Left lung (tissue), 10 donors: ENCODE data around the gene SERPIND1. TPM values are rescaled to one million over a fixed set of nuclear protein-coding genes. Genes with fewer than 3 reads are reported as not detected.
A peak's percentile ranks its signal among the peaks of the same experiment; 100 is the strongest.

Experiments used
- ATAC-seq: fragments of 200-7000 bp; cut with Tn5 transposase; one replicate; pipeline ENCODE4 v1.9.1; 2020; ENCODE audit warnings: moderate library complexity
- DNase-seq, 4 donors: peaks; one replicate each; pipeline ENCODE4 v3.0.0-alpha.2; 2013 to 2020
- H3K27ac ChIP-seq, 2 donors: fragments of 200-600 bp; sonication (generic) in 1 of 2; one replicate each; pipeline versions ENCODE4 v1.5.0 to v1.8.0; 2020 to 2021
- H3K27me3 ChIP-seq, 2 donors: fragments of 200-600 bp; sonication (generic) in 1 of 2; one replicate each; pipeline versions ENCODE4 v1.5.0 to v1.8.0; 2020 to 2021
- H3K36me3 ChIP-seq, 2 donors: fragments of 200-600 bp; sonication (generic) in 1 of 2; one replicate each; pipeline versions ENCODE4 v1.5.0 to v1.8.0; 2020 to 2021
- H3K4me1 ChIP-seq, 2 donors: fragments of 200-600 bp; one replicate each; pipeline ENCODE4 v1.8.0; 2021
- H3K4me3 ChIP-seq, 2 donors: fragments of 200-600 bp; sonication (generic) in 1 of 2; one replicate each; pipeline versions ENCODE4 v1.5.0 to v1.8.0; 2020 to 2021; ENCODE audit warnings: mild to moderate bottlenecking in 1 of 2
- H3K9me3 ChIP-seq, 2 donors: fragments of 200-600 bp; sonication (generic) in 1 of 2; one replicate each; pipeline versions ENCODE4 v1.5.0 to v1.8.0; 2020 to 2021
- CTCF ChIP-seq, 2 donors: fragments of 200-600 bp; sonication (generic) in 1 of 2; IDR thresholded peaks; one replicate each; pipeline versions ENCODE4 v1.5.0 to v1.8.0; 2021; ENCODE audit warnings: antibody characterized with exemption in 2 of 2
- intact Hi-C, 2 donors: fragments of 100-400 bp; cut with DNase I; formaldehyde crosslinking; loops; one replicate each; pipeline versions ENCODE4 v1.11.2 to v1.14.2; 2022
- polyA plus RNA-seq, 6 donors: library from polyadenylated mRNA; unstranded; fragments of 120-200 nt; gene quantifications; one replicate each; pipeline ENCODE4 v1.2.1, GENCODE V29; 2013; ENCODE audit not compliant: insufficient read length in 6 of 6
- total RNA-seq, 2 donors: library from RNA; stranded (reverse); fragmentation: NEBNext Ultra II Directional; extraction: Animal tissue kit (Norgen Biotek cat#: 25700); gene quantifications; one replicate each; pipeline ENCODE4 v1.2.1, GENCODE V29; 2021
- donor health status: DM: no; HTN: yes; CAD: no.
- donor health status: DM: no; HTN: no; CAD: no.

Gene SERPIND1
- total and polyA plus RNA-seq, 8 donors: 0.13 to 3.5 (median 0.40) TPM; not detected in 1

GRCh38 chr22:20783844-20784723 lies 10.2 kb downstream of the SERPIND1 start:
- Histone ChIP-seq H3K27ac (peak overlapping the region in 1 of 2 donors; percentile 33), H3K36me3 (peaks cover 0 to 57% of the 10 kb centered on the region in 2 donors), H3K27me3 (no peaks in the 10 kb centered on the region), H3K4me1 (peaks cover 0 to 33% of the 10 kb centered on the region in 2 donors), H3K4me3 (no peak overlapping the region), H3K9me3 (no peaks in the 10 kb centered on the region)
- ATAC-seq (peak; percentile 83), DNase-seq (peak in 2 of 4 donors; percentile 14 to 44)
- TF ChIP-seq CTCF (IDR thresholded peaks at IDR 0.05): peak; percentile 56 to 64
- intact Hi-C loops: loop anchor here in 1 of 2 donors (10.0 kb wide), 1 partner anchor 59 kb away; no protein-coding TSS in a partner anchor

- Histone ChIP-seq H3K9me3 (no peaks in the 10 kb centered on the region), H3K27ac (no peak overlapping the region), H3K4me1 (peaks cover 0 to 33% of the 10 kb centered on the region in 2 donors), H3K27me3 (no peaks in the 10 kb centered on the region), H3K36me3 (peaks cover 0 to 57% of the 10 kb centered on the region in 2 donors), H3K4me3 (no peak overlapping the region)
- intact Hi-C loops: loop anchor here in 1 of 2 donors (10.0 kb wide), 1 partner anchor 61 kb away; no protein-coding TSS in a partner anchor
- TF ChIP-seq CTCF (IDR thresholded peaks at IDR 0.05): no peak
- ATAC-seq (no peak), DNase-seq (no peak)
Observed at GRCh38 chr22:20785415-20785814, 11.5 kb downstream of the SERPIND1 start.

GRCh38 chr22:20786048-20786447 lies 12.1 kb downstream of the SERPIND1 start:
- Histone ChIP-seq H3K9me3 (no peaks in the 10 kb centered on the region), H3K36me3 (peaks cover 0 to 59% of the 10 kb centered on the region in 2 donors), H3K4me3 (no peak overlapping the region), H3K27me3 (no peaks in the 10 kb centered on the region), H3K4me1 (peaks cover 0 to 32% of the 10 kb centered on the region in 2 donors), H3K27ac (no peak overlapping the region)
- no peak for ATAC-seq
- intact Hi-C loops: loop anchor here in 1 of 2 donors (10.0 kb wide), 1 partner anchor 61 kb away; no protein-coding TSS in a partner anchor
- TF ChIP-seq CTCF (IDR thresholded peaks at IDR 0.05): no peak
- no peak for DNase-seq

GRCh38 chr22:20786536-20786979 lies 12.6 kb downstream of the SERPIND1 start:
- DNase-seq (no peak), ATAC-seq (no peak)
- peaks cover 0 to 64% of the 10 kb centered on the region in 2 donors for H3K36me3 ChIP-seq
- H3K4me3 ChIP-seq: no peak overlapping the region
- H3K27me3 ChIP-seq: no peaks in the 10 kb centered on the region
- H3K9me3 ChIP-seq: no peaks in the 10 kb centered on the region
- intact Hi-C loops: loop anchor here in 1 of 2 donors (10.0 kb wide), 1 partner anchor 62 kb away; no protein-coding TSS in a partner anchor
- no peak overlapping the region for H3K27ac ChIP-seq
- peaks cover 0 to 27% of the 10 kb centered on the region in 2 donors for H3K4me1 ChIP-seq
- no peak for TF ChIP-seq CTCF (IDR thresholded peaks at IDR 0.05)

- intact Hi-C loops: loop anchor here in 1 of 2 donors (10.0 kb wide), 1 partner anchor 62 kb away; no protein-coding TSS in a partner anchor
- Histone ChIP-seq H3K4me1 (peaks cover 0 to 21% of the 10 kb centered on the region in 2 donors), H3K27ac (no peak overlapping the region), H3K4me3 (no peak overlapping the region), H3K27me3 (no peaks in the 10 kb centered on the region), H3K9me3 (no peaks in the 10 kb centered on the region), H3K36me3 (peaks cover 0 to 71% of the 10 kb centered on the region in 2 donors)
- TF ChIP-seq CTCF (IDR thresholded peaks at IDR 0.05): no peak
- ATAC-seq: no peak
- no peak for DNase-seq
Observed at GRCh38 chr22:20787223-20787622, 13.3 kb downstream of the SERPIND1 start.
